ELR (cell line): ENCODE measurements around the gene LRCH2.
A peak's percentile ranks its signal among the peaks of the same experiment; 100 is the strongest.

Experiments used
- DNase-seq: peaks from one replicate; pipeline ENCODE4 v3.0.0-alpha.2; 2015; ENCODE audit warnings: low read depth

LRCH2 gene

GRCh38 chrX:115204040-115204439 lies 29.9 kb downstream of the LRCH2 start:
- DNase-seq = no peak

- no peak for DNase-seq
These were observed 41.6 kb downstream of the LRCH2 start for GRCh38 chrX:115192244-115192700.

GRCh38 chrX:115191490-115192243 lies 42.2 kb downstream of the LRCH2 start:
- DNase-seq = no peak

DNA sequence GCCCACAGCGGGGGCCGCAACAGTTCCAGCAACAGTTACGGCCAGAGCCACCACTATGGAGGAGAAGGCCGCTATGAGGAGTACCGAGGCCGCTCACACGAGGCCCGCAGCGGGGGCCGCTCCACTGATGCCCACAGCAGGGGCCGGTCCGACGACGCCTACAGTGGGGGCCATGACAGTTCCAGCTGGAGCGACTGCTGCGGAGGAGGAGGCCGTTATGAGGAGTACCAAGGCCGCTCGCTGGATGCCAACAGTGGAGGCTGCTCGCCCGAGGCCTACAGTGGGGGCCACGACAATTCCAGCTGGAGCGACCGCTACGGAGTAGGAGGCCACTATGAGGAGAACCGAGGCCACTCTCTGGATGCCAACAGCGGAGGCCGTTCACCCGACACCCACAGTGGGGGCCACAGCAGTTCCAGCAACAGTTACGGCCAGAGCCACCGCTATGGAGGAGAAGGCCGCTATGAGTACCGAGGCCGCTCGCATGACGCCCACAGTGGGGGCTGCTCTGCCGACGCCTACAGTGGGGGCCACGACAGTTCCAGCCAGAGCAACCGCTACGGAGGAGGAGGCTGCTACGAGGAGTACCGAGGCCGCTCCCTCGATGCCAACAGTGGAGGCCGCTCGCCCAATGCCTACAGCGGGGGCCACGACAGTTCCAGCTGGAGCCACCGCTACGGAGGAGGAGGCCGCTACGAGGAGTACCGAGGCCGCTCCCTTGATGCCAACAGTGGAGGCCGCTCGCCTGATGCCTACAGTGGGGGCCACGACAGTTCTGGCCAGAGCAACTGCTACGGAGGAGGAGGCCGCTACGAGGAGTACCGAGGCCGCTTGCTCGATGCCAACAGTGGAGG lies 43.0 kb downstream of the LRCH2 start:
- no peak for DNase-seq

DNA sequence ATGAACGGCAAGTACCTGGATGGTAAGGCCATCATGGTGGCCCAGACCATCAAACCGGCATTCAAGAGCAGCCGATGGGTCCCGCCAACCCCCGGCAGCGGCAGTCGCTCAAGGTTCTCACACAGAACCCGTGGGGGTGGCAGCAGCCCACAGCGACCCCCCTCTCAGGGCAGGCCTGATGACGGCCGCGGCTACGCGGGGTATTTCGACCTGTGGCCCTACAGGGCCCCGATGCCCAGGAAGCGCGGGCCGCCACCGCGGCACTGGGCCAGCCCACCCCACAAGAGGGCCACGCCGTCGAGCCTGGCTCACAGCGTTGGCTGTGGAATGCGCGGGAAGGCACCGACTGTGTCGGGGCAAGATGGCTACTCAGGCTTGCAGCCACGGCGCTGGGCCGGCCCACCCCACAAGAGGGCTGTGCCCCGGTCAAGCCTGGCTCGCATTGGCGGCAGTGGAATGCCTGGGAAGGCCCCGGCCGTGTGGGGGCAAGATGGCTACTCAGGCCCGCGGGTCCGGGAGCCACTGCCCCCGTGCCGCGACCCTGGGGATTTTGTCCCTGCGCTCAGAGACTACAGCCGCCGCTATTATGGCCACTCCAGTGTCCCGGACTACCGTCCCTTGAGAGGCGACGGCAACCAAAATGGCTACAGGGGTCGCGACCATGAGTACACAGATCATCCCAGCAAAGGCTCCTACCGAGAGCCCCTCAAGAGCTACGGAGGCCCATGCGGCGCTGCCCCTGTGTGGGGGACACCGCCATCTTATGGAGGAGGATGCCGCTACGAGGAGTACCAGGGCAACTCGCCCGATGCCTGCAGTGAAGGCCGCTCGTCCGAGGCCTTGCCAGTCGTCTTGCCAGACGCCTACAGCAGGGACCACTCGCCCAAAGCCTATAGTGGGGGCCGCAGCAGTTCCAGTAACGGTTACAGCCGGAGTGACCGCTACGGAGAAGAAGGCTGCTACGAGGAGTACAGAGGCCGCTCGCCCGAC lies 44.0 kb downstream of the LRCH2 start:
- no peak for DNase-seq

GRCh38 chrX:115189110-115189509 lies 44.8 kb downstream of the LRCH2 start, which contains the start of gene RBMXL3:
TSS of gene RBMXL3 (plus strand) at chrX:115189410. CDS start at chrX:115189442, 32 bp downstream.
- DNase-seq = no peak

DNA sequence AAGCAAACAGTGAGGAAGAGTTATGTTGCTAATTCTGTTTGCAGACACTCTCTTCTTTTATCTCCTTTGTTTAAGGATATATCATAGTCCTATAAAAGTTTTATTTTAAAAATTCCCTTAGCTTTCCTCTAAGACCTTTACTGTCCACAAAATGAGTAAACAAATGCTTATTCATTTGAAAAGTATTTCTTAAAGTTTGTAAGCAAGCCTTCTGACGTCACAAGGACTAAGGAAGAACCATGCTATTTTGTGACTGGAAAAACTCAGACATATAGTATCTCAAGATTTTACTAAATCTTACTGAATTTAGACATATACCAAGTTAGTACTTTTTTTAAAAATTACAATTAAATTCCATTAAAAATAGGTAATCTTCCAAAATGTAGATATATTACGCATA lies 49.9 kb downstream of the LRCH2 start:
- DNase-seq = peak; percentile 72

GRCh38 chrX:115178473-115178872 lies 55.4 kb downstream of the LRCH2 start:
- no peak for DNase-seq

GRCh38 chrX:115177932-115178331 lies 56.0 kb downstream of the LRCH2 start:
- DNase-seq = peak; percentile 16

- peak; percentile 44 for DNase-seq
These were observed 59.3 kb downstream of the LRCH2 start for GRCh38 chrX:115174548-115174947.

- no peak for DNase-seq
These were observed 60.7 kb downstream of the LRCH2 start for GRCh38 chrX:115173181-115173580.

DNA sequence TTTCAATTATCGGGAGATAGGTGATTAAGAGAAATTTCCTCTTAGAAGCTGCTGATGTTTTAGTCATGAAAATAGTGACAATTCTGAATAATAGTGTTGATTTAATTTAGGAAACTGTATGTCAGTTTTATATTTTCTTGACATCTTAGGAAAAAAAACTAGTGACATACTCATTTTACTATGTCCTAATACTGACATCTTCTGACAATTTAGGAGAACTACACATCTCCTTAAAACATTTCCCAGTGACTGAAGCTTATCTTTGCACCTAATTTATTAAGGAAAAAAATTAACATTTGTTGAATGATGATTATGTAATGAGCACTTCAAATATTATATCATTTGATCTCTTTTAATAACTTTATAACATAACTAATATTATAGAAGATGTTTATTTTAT lies 86.7 kb downstream of the LRCH2 start:
- DNase-seq = peak; percentile 36

DNA sequence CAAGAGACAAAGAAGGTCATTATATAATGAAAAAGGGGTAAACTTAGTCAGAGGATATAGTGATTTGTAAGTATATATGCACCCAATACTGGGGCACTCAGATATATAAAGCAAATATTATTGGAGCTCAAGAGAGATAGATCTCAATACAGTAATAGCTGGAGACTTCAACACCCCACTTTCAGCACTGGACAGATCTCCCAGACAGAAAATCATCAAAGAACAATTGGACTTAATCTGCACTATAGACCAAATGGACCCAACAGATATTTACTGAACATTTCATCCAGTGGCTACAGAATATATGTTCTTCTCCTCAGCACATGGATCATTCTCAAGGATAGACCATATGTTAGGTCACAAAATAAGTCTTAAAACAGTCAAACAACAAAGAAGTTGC lies 91.8 kb downstream of the LRCH2 start:
- no peak for DNase-seq

- no peak for DNase-seq
These were observed 95.9 kb downstream of the LRCH2 start for GRCh38 chrX:115138040-115138439.

GRCh38 chrX:115134382-115134781 lies 99.5 kb downstream of the LRCH2 start:
- no peak for DNase-seq

DNA sequence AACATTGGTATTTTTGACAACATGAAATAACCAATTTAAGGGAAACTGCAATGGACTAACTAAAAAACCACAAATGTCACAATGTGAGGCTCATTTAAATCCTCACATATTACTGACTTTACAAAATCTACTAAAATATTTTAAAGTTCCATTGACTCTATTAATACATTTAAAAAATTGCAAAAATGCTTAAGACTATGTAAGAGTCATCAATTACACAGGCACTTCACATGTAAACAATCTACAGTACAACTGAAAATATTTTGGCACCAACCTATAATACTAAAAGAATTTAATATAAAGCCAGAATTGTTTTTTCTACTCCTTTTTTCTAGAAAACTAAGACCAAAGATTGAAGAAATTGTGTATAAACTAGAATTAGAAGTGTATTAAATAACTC lies 121.5 kb downstream of the LRCH2 start:
- DNase-seq = no peak

- no peak for DNase-seq
These were observed 135.0 kb downstream of the LRCH2 start for GRCh38 chrX:115098897-115099296.

- no peak for DNase-seq
These were observed 140.7 kb downstream of the LRCH2 start for GRCh38 chrX:115093191-115093590.

GRCh38 chrX:115089419-115089818 lies 144.5 kb downstream of the LRCH2 start:
- no peak for DNase-seq

GRCh38 chrX:115068896-115069295 lies 165.0 kb downstream of the LRCH2 start:
- no peak for DNase-seq

GRCh38 chrX:115067812-115068211 lies 166.1 kb downstream of the LRCH2 start:
- no peak for DNase-seq

GRCh38 chrX:115065304-115065703 lies 168.6 kb downstream of the LRCH2 start:
- no peak for DNase-seq
